Fibroblast of lung (primary cell): ENCODE data around the gene ARHGEF4. TPM values are rescaled to one million over a fixed set of nuclear protein-coding genes. Genes with fewer than 3 reads are reported as not detected.

ENCODE experiments used
- DNase-seq, 2 donors: peaks; one replicate each; pipeline versions ENCODE4 v3.0.0 to v3.0.0-alpha.2; 2010; ENCODE audit warnings: low read depth in 2 of 2
- H2AFZ ChIP-seq: 2 replicates; pipeline ENCODE4 v1.5.1; 2012; ENCODE audit warnings: low read length, control low read depth, inconsistent platforms
- H3K27ac ChIP-seq: 2 replicates; pipeline ENCODE4 v1.5.1; 2011; ENCODE audit warnings: low read length, control low read depth; ENCODE audit not compliant: insufficient read depth
- H3K27me3 ChIP-seq: 2 replicates; pipeline ENCODE4 v1.5.1; 2011; ENCODE audit warnings: mild to moderate bottlenecking, low read length; ENCODE audit not compliant: control insufficient read depth, insufficient read depth
- H3K36me3 ChIP-seq: 2 replicates; pipeline ENCODE4 v1.5.1; 2011; ENCODE audit warnings: low read length; ENCODE audit not compliant: control insufficient read depth, insufficient read depth
- H3K4me1 ChIP-seq: 2 replicates; pipeline ENCODE4 v1.5.1; 2011; ENCODE audit warnings: low read length; ENCODE audit not compliant: control insufficient read depth, insufficient read depth; ENCODE audit errors: extremely low read depth
- H3K4me2 ChIP-seq: 2 replicates; pipeline ENCODE4 v1.5.1; 2011; ENCODE audit warnings: low read length, control low read depth; ENCODE audit not compliant: insufficient read depth; ENCODE audit errors: extremely low read depth
- H3K4me3 ChIP-seq, 4 experiments: fragments of 200-600 bp in 1 of 4; sonication (generic) in 1 of 4; replicated peaks in 1 of 4; 2 replicates each; pipeline ENCODE4 v1.5.1; 2011 to 2016; ENCODE audit warnings: low read length in 4 of 4, low read depth in 3 of 4, mild to moderate bottlenecking in 3 of 4, control low read depth in 2 of 4, inconsistent platforms in 1 of 4, mixed read lengths in 1 of 4; ENCODE audit not compliant: insufficient read depth in 1 of 4; ENCODE audit errors: control extremely low read depth in 1 of 4
- H3K79me2 ChIP-seq: 2 replicates; pipeline ENCODE4 v1.5.1; 2012; ENCODE audit warnings: mild to moderate bottlenecking, low read length, inconsistent platforms; ENCODE audit not compliant: control insufficient read depth, insufficient read depth
- H3K9ac ChIP-seq: 2 replicates; pipeline ENCODE4 v1.5.1; 2011; ENCODE audit warnings: mild to moderate bottlenecking, low read length, control low read depth; ENCODE audit not compliant: insufficient read depth
- H3K9me3 ChIP-seq: 2 replicates; pipeline ENCODE4 v1.5.1; 2012; ENCODE audit warnings: low read depth, low read length; ENCODE audit not compliant: control insufficient read depth, insufficient read depth
- H4K20me1 ChIP-seq: 2 replicates; pipeline ENCODE4 v1.5.1; 2011; ENCODE audit warnings: low read length; ENCODE audit not compliant: control insufficient read depth, insufficient read depth; ENCODE audit errors: extremely low read depth
- CTCF ChIP-seq, 2 donors: IDR thresholded peaks in 1 of 2; conservative IDR thresholded peaks in 1 of 2; 1 replicate in 1 of 2; 2 replicates in 1 of 2; pipeline ENCODE4 v1.5.1; 2011 to 2012; ENCODE audit warnings: low read length in 2 of 2, control low read depth in 1 of 2, inconsistent platforms in 1 of 2, low read depth in 1 of 2, mild to moderate bottlenecking in 1 of 2
- EZH2 ChIP-seq: IDR thresholded peaks from 2 replicates; pipeline ENCODE4 v1.5.1; 2012; ENCODE audit warnings: low read length, control low read depth, mild to moderate bottlenecking; ENCODE audit errors: missing control alignments
- polyA plus RNA-seq, 2 donors: library from polyadenylated mRNA; depleted of rRNA in 1 of 2; stranded (reverse) in 1 of 2; unstranded in 1 of 2; fragments of >200 nt; gene quantifications; 2 replicates each; pipeline ENCODE4 v1.2.1, GENCODE V29; 2011 to 2012; ENCODE audit warnings: missing spikeins in 1 of 2
- total RNA-seq: library from RNA; depleted of rRNA; stranded (reverse); fragments of >200 nt; gene quantifications from 2 replicates; pipeline ENCODE4 v1.2.1, GENCODE V29; 2014

The ARHGEF4 gene
- total and polyA plus RNA-seq, 2 donors (not counting 1 experiment from before 2014, with no cell fraction given), result 0.05 to 0.83 TPM

- DNase-seq, result no peak
- H2AFZ ChIP-seq, result no peak overlapping the region
- no peaks in the 10 kb centered on the region for H3K36me3 ChIP-seq
- H3K4me3 ChIP-seq, result no peak overlapping the region
- no peaks in the 10 kb centered on the region for H3K4me1 ChIP-seq
- no peak overlapping the region for H3K4me2 ChIP-seq
- no peaks in the 10 kb centered on the region for H3K79me2 ChIP-seq
- H4K20me1 ChIP-seq, result no peaks in the 10 kb centered on the region
- H3K27me3 ChIP-seq, result peaks cover 3% of the 10 kb centered on the region
- H3K27ac ChIP-seq, result no peak overlapping the region
- H3K9ac ChIP-seq, result no peak overlapping the region
- no peak for TF ChIP-seq EZH2
- no peaks in the 10 kb centered on the region for H3K9me3 ChIP-seq
Measured at GRCh38 chr2:131004446-131005209, 167.9 kb downstream of the ARHGEF4 start.

GRCh38 chr2:131005216-131005935, 168.7 kb downstream of the ARHGEF4 start:
- Histone ChIP-seq H3K9ac (no peak overlapping the region), H4K20me1 (no peaks in the 10 kb centered on the region)

GRCh38 chr2:131006561-131006960, 169.8 kb downstream of the ARHGEF4 start:
- no peaks in the 10 kb centered on the region for H3K4me1 ChIP-seq
- peaks cover 6% of the 10 kb centered on the region for H3K27me3 ChIP-seq
- no peaks in the 10 kb centered on the region for H3K79me2 ChIP-seq
- H3K4me2 ChIP-seq, result no peak overlapping the region
- no peak for DNase-seq
- H3K36me3 ChIP-seq, result no peaks in the 10 kb centered on the region
- no peak overlapping the region for H3K4me3 ChIP-seq
- no peak overlapping the region for H3K9ac ChIP-seq
- TF ChIP-seq CTCF (conservative IDR thresholded peaks at IDR 0.05 in 1 of 2, IDR thresholded peaks at IDR 0.05 in 1 of 2; ENCODE audit: low read depth in 1 of 2, low read length in 2 of 2), result no peak
- no peak for TF ChIP-seq EZH2
- H3K9me3 ChIP-seq, result no peaks in the 10 kb centered on the region
- no peaks in the 10 kb centered on the region for H4K20me1 ChIP-seq
- H2AFZ ChIP-seq, result no peak overlapping the region
- no peak overlapping the region for H3K27ac ChIP-seq

More at GRCh38 chr2:131005216-131005935, 168.7 kb downstream of the ARHGEF4 start:
- DNase-seq, result no peak
- H3K4me1 ChIP-seq, result no peaks in the 10 kb centered on the region
- no peak overlapping the region for H2AFZ ChIP-seq
- peaks cover 3% of the 10 kb centered on the region for H3K27me3 ChIP-seq
- no peaks in the 10 kb centered on the region for H3K79me2 ChIP-seq
- no peak overlapping the region for H3K4me2 ChIP-seq
- no peaks in the 10 kb centered on the region for H3K36me3 ChIP-seq
- TF ChIP-seq CTCF (conservative IDR thresholded peaks at IDR 0.05 in 1 of 2, IDR thresholded peaks at IDR 0.05 in 1 of 2; ENCODE audit: low read depth in 1 of 2, low read length in 2 of 2) (no peak), EZH2 (no peak)
- H3K9me3 ChIP-seq, result no peaks in the 10 kb centered on the region
- no peak overlapping the region for H3K4me3 ChIP-seq
- no peak overlapping the region for H3K27ac ChIP-seq
